ENCODE data around the gene FSTL4.
"Not testable (repeated sequence)": the region's sequence is repeated elsewhere in the genome, so short reads cannot be mapped to it uniquely, and the experiment has no call there.

The FSTL4 gene

GRCh38 chr5:133403741-133404364 lies 208.5 kb downstream of the FSTL4 start:
- DNase-seq (ENCODE audit: low read depth, low spot score): no peak

GRCh38 chr5:133402775-133403174 lies 209.6 kb downstream of the FSTL4 start:
- DNase-seq (ENCODE audit: low read depth, low spot score): no peak

DNA sequence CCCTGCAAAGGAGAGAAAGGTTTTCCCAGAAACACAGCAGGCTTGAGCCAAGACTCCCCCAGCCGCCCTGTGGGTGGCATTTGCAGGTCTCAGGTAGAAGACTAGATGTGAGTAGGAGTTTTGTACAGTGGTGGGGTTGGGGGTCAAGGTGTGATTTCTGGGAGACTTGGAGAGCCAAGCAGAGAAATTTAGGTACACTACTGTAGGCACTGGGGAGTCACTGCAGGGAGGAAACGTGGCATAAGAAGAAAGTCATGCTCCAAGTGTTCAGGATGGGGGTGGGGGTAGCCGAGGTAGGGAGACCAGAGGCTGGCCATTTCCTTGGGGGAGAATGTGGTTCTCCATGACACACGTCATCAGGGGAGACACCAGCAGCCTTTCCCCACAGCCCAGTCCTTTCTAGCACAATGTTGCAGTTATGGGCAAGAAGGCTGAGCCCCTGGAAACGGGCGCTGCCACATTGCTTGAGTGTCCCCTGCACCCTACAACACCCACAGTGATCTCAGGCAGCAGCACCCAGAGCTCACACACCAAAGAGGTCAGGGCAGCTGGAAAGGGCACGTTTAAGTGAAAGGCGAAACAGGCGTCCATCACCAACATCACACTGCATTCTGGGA lies 210.5 kb downstream of the FSTL4 start:
- no peak for DNase-seq (ENCODE audit: low read depth, low spot score)

DNA sequence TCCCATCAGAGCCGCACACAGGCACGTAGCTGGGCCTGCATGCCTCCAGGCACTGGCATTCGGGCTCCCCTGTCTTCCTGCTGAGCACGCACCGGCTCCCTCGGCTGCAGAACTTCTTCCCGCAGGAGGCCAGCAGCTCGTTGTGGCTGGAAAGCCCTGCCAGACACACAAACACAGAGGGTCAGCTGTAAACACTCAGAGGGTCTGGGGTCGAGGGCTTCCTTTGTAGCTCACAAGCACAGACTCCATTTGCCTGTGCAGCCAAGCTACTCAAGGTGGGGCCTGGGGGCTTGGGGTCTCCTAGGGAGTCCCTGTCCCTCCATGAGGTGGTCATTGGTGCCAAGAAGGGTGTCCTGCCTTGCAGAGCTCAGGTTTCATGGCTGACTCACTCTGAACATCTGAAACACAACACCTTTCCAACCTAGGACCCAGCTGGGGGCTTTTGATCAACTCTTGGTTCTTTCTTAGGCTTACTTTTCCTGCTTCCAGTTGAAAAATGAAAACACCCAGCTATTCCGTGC lies 211.4 kb downstream of the FSTL4 start:
- DNase-seq (ENCODE audit: low read depth, low spot score): no peak

DNA sequence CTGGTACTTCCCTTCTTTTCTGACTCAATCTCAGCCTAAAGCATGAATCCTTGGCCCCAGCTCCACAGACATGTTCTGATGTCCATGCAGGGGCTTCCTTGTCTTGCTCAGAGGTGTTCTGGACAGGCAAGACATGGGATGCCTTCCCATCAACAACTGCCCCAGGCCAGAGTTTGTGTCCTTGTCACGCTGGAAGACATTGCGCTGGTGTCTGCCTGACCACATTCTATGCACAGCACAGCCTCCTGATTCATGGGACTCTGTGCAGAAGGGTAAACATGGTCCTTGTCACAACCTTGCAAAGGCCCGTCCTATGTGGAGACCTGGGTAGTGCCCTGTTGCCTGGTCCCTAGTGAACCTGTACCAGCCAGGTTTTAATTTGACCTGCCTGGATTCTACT lies 212.2 kb downstream of the FSTL4 start:
- no peak for DNase-seq (ENCODE audit: low read depth, low spot score)

- DNase-seq (ENCODE audit: low read depth, low spot score): no peak
Observed at GRCh38 chr5:133399247-133399891, 213.0 kb downstream of the FSTL4 start.

GRCh38 chr5:133398646-133399101 lies 213.7 kb downstream of the FSTL4 start:
- DNase-seq (ENCODE audit: low read depth, low spot score): no peak

GRCh38 chr5:133397990-133398645 lies 214.2 kb downstream of the FSTL4 start:
- no peak for DNase-seq (ENCODE audit: low read depth, low spot score)

- no peak for DNase-seq (ENCODE audit: low read depth, low spot score)
Observed at GRCh38 chr5:133397348-133397747, 215.0 kb downstream of the FSTL4 start.

- DNase-seq (ENCODE audit: low read depth, low spot score): no peak
Observed at GRCh38 chr5:133396814-133397213, 215.5 kb downstream of the FSTL4 start.

- no peak for DNase-seq (ENCODE audit: low read depth, low spot score)
Observed at GRCh38 chr5:133396187-133396741, 216.1 kb downstream of the FSTL4 start.

DNA sequence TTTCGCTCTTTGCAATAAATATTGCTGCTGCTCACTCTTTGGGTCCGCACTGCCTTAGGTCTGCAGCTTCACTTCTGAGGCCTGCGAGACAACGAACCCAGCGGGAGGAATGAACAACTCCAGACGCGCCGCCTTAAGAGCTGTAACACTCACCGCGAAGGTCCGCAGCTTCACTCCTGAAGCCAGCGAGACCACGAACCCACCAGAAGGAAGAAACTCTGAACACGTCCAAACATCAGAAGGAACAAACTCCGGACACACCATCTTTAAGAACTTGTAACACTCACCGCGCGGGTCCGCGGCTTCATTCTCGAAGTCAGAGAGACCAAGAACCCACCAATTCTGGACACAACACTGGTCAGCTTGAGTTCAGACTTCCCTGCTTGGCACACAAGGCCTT lies 217.1 kb downstream of the FSTL4 start:
- not testable (repeated sequence) for DNase-seq (ENCODE audit: low read depth, low spot score)

GRCh38 chr5:133394477-133394817 lies 217.9 kb downstream of the FSTL4 start:
- not testable (repeated sequence) for DNase-seq (ENCODE audit: low read depth, low spot score)

DNA sequence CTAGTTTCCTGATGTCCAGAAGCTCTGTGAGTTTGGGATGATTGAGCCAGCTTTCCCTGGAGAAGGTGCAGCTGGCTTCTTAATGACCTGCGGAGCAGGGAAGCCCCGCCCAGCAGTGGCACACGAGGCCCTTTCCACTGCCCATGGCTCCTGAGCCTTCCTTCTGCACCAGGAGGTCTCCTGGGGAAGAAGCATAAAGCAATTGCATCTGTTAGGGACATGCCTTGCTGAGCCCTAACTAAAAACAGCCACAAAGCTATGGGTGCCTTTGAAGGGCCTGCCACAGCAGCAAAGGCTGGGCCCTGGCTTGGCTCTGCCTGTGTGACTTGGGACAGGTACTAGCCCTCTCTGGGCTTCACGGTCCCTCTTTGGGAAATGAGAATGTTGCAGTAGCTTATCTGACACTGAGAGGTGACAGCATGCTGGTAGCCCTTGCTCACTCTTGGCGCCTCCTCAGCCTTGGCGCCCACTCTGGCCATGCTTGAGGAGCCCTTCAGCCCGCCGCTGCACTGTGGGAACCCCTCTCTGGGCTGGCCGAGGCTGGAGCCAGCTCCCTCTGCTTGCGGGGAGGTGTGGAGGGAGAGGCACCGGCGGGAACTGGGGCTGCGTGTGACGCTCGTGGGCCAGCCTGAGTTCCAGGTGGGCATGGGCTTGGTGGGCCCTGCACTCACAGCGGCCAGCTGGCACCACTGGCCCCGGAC lies 218.4 kb downstream of the FSTL4 start:
- DNase-seq (ENCODE audit: low read depth, low spot score): no peak

GRCh38 chr5:133392448-133392847 lies 219.9 kb downstream of the FSTL4 start:
- no peak for DNase-seq (ENCODE audit: low read depth, low spot score)

DNA sequence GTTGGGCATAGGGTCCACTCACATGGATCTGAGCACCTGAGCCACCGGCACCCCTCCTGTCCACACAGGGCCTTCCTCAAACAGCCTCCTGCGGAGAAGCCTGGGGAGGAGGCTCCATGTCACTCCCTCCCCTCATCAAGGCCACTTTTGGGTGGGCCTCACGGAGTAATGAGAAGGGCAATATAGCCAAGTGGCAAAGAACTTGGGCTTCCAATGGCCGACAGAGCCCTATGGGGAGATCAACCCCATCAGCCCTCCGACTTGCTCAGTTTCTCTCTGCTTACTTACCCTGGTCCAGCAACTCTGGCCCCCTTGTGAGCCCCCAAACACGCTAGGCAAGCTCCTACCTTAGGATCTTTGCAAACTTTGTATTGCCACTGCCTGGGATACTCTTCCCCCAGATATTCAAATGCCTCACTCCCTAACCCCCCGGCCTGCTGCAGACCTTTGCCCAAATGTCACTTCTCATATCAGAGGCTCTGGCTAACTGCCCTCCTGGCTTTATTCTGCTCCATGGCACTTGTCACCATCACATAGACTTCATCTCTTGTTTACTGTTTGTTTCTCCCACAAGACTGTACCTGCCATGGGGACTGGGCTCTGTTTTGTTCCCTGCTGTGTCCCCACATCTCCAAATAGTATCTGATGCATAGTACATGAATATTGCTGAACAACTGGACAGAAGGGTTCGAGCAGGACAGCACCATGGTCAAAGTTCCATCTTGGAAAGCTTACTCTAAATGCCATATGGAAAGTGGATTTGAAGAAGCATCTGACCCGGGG lies 220.8 kb downstream of the FSTL4 start:
- no peak for DNase-seq (ENCODE audit: low read depth, low spot score)

GRCh38 chr5:133390416-133391353 lies 221.7 kb downstream of the FSTL4 start:
- no peak for DNase-seq (ENCODE audit: low read depth, low spot score)

DNA sequence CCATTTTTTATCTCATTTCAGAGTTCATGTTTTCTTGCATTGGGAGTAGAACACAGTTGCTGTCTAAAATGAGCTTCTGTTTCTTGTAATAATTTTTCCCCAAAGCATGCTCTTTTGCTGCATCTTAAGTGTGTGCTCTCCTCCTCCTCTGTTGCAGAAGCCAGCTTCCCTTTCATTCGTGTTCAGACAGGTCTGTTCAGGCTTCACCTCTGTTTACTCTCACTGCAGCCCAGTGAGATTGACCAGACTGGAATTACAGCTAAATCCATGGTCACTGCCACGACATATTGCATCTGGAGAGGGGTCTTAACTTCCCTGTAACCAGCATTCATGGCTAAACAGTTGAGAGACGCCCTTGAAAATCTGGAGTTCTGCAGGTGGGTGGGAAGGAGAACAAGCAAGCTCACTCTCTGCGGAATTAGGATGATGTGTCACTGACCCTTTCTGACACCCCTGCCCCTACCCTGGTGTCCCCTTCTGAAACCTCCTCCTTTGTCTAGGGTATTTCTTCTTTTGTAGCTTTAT lies 223.2 kb downstream of the FSTL4 start:
- no peak for DNase-seq (ENCODE audit: low read depth, low spot score)

DNA sequence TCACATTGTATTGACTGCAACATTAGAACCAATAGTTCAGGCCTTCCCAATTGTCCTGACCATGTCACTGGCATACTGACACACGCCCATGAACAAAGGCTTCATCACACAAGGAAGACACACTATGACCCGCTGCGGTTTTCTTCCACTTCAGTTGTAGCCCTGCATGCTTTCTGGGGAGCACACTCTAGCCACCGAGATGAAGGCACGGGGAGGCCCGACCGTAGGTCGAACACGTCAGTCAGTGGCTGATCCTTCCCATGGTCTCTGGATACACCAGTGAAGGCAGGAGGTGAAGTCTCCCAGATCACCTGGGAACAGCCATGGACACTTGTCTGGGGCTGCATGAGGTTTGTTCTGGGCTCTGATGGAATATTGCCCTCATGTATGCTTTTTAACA lies 224.7 kb downstream of the FSTL4 start:
- DNase-seq (ENCODE audit: low read depth, low spot score): no peak
